OCI-M1 (cell line): ENCODE results near the gene PAM16.
"Not testable (repeated sequence)": the region's sequence is repeated elsewhere in the genome, so short reads cannot be mapped to it uniquely, and the experiment has no call there.

Experiments used
- DNase-seq: peaks from one replicate; lab custom pipeline; 2025; lab: John Stamatoyannopoulos, UW

The PAM16 gene

DNA sequence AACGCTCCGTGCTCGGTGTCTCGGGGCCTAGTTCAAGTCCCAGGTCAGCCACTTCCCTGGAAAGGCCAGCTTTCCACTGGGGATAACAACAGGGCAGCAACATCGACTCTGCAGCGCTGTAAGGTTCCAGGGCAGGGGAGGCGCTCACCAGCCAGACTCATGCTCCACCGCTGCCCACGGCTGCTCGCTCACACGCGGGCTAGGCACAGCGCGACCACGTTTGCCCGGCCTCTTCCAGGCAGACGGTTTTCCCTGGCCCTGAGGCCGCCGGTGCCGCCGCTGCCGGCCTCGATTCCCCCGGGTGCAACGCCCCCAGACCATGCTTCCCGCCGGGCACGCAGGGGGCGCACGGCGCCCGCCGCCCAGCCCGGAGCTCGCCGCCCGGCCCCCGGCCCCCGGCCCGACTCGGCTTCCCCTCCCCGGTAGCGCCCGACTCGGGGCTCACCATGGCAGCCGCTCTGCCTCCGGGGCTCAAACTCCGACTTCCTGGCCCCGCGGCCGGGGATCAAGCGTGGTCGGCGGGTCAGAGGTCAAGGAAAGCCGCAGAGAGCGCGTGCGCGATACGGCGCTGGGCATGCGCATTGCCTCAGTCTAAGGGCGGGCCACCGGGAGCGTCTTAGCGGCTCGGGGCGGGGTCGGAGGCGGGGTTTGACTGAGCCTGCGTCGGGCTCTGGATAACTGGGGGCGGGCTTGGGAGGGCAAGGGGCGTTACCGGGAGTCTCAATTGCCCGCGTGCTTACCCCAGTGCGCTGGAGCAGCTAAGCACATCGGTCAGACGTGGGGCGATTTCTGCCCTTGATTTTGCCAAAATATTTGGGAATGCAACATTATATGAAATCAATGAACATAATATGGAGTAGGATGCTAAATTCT is at the start of gene PAM16:
TSS of gene PAM16 (minus strand) at position 535 of the 873 bp plus-strand sequence. CDS start at position 448, 87 bp downstream.
- peak; percentile 98 for DNase-seq

DNA sequence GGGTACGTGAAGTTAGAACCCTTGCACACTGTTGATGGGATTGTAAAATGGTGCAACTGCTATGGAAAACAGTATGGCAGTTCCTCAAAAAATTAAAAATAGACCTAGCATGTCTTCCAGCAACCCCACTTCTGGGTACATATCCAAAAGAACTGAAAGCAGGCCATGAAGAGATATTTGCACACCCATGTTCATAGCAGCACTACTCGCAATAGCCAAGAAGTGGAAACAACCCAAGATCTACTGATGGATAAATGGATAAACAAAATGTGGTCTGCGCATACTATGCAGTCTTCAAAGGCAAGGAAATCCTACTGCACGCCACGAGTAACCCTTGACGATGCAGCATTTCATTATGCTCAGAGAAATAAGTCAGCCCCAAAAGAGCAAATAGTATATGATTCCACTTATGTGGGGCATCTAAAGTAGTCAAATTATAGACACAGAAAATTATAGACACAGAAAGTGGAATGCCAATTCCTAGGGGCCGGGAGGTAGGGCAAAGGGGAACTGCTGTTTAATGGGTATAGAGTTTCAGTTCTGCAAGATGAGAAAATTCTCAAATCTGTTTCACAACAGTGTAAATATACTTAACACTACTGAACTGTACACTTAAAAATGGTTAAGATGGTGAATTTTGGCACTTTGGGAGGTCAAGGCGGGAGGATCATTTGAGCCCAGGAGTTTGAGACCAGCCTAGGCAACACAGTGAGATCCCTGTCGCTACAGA is 48.0 kb upstream of the PAM16 start:
- DNase-seq: no peak

DNA sequence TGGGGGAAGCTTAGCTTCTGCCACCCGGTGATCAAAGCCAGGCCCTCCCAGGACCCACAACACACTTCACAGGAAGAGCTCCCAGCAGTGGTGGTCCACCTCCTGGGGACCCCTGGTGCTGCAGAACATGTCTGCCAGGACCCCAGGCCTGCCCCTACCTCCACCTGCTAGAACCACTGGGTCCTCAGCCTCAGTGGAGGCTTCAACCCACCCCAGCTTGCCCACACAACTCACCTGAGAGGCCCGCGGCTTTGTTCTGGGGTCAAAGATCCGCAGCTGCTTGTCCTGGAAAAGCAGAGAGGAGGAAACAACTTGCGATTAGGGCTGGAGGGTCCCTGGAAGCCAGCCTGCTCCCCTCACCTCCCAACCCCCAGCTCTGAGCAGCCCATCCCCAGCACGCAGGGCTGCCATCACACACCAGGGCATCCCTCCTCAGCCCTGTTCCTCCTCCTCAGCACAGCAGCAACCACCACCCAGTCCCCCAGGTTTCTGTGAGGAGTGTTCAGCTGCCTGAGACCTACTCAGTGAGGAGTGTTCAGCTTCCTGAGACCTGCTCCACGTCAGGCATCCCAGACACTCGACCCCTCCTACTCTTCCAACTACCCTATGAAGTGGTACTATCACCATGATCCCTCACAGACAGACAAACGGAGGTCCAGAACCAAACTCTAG is 44.1 kb upstream of the PAM16 start:
- no peak for DNase-seq

DNA sequence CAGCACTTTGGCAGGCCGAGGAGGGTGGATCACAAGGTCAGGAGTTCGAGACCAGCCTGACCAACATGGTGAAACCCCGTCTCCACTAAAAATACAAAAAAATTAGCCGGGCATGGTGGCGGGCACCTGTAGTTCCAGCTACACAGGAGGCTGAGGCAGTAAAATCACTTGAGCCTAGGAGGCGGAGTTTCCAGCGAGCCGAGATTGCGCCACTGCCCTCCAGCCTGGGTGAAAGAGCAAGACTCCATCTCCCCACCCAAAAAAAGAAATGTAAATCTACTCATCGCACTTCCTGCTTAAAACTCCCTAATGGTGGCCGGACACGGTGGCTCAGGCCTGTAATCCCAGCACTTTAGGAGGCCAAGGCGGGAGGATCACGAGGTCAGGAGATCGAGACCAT is 42.7 kb upstream of the PAM16 start:
- DNase-seq: not testable (repeated sequence)

DNA sequence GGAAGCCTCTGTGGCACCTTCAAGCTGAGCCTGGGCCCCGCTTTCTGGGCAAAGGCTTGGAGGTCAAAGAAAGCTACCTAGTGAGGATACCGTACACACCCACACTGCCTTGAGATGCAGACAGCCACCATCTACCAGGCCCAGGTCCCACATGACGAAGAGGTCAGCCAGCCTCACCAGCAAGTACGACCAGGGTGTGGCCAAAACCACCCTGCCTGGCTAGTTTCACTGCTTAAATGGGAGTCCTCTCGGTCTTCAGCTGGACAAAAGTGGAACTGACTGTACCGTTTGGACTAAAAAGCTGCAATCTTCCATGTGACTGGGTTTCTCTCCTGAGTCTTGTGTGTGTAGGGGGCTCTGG is 42.1 kb upstream of the PAM16 start:
- no peak for DNase-seq

DNA sequence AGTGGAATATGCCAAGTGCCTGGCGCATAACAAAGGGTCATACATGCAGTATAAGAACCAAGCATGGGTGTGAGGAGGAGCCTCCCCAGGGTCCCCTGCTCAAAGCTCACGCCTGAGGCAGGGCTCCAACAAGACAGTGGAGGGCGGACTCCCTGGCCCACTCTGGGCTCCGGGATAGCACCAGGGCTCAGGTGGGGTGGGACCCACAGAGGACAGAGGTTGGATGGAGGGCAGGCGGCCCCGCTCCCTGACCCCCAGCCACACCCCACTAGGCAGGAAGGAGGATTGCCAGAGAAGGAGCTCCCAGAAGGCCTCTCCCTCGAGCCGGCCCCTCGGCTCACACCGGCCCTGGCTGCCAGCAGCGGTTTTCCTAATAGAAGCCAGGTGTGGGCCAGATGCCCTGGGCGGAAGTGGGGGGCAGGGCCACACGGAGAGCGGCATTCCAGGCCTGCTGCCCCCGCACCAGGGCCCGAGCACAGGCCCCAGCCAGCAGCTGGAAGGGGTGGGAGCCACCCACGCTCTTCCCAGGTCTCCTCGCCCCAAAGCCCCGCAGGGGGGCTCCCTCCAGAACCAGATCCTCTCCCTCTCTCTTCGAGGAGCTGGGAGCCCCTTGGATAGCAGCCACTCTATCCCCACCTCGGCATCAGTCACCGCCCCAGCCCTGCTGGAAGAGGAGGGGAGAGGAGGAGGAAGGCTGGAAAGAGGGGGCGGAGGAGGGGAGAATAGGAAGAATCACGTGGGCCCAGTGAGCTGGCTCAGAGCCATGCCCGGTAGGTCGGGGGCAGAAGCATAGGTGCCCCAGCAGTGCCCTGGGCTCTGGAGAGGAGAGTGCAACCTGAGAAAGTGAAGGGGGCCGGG is 41.5 kb upstream of the PAM16 start:
- DNase-seq: no peak

DNA sequence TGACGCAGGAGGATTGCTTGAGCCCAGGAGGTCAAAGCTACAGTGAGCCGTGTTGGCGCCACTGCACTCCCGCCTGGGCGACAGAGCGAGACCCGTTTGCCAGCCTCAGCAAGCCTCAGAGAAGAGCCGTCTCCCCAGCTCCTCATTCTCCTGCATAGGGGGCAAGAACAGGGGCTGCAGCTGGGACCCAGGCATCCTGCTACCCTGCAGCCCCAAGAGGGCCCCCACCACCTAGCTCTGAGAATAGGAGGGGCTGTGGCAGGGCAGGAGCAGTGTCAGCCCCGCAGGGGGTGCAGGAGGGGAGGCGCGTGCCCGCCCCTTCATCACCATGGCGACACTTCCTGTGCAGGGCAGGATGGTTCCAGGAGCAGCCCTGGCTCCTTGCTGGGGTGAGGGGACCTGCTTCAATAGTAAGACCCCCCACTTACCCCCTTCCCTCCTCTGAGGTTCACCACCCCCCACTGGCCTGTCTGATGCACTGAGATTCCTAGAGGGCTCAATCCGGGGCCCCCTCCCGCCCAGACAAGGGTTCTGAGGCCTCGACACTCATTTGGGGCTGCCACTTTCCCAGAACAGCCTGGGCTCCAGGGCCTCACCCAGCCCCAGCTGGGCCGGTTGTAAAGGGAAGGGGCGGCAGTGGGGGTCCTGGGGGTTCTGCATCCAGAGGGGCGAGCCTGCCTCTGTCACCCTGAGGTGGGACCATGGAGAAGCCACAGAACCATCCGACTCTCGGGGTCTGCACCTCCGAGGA is 40.7 kb upstream of the PAM16 start:
- DNase-seq: no peak

DNA sequence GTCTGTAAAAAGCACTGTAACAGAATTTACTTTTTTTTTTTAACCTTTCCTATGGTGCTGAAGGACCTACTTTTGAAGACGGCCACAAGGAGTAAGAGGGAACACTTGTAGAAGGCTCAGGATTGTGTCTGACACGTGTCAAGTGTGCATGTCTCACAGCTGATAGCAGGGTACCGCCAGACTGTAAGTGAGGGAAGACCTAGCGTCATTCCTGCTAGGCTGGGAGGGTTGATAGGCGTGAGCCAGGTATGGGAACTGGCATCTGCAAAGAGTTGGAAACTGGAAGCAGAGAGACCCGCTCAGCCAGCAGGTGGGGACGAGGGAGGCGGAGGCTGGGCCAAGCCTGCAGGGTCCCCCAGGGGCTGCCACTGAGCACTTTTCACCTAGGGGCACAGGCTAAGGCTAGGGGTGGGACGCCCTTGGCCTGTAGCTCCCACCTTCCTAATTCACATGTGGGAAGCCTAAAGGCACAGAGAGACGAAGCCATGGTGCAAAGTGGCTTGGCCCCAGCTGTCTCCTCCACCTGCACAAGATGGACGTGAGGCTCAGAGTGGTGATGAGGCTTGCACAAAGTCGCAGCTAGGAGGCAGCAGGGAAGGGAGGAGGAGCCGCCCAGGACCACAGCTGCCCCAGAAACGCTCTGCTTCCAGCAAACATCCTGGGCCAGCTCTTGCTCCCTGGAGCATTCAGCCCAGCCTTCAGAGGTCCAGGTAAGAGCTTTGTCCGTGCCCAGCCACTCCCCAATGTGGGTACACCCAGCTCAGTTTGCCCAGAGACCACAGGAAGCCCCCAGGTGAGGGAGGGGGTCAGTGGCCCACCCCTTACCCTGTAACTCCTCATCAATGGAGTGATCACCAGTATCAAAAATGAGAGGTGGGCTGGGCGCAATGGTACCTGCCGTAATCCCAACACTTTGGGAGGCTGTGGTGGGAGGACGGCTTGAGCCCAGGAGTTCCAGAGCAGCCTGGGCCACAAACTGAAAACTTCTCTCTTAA is 39.4 kb upstream of the PAM16 start:
- DNase-seq: no peak

DNA sequence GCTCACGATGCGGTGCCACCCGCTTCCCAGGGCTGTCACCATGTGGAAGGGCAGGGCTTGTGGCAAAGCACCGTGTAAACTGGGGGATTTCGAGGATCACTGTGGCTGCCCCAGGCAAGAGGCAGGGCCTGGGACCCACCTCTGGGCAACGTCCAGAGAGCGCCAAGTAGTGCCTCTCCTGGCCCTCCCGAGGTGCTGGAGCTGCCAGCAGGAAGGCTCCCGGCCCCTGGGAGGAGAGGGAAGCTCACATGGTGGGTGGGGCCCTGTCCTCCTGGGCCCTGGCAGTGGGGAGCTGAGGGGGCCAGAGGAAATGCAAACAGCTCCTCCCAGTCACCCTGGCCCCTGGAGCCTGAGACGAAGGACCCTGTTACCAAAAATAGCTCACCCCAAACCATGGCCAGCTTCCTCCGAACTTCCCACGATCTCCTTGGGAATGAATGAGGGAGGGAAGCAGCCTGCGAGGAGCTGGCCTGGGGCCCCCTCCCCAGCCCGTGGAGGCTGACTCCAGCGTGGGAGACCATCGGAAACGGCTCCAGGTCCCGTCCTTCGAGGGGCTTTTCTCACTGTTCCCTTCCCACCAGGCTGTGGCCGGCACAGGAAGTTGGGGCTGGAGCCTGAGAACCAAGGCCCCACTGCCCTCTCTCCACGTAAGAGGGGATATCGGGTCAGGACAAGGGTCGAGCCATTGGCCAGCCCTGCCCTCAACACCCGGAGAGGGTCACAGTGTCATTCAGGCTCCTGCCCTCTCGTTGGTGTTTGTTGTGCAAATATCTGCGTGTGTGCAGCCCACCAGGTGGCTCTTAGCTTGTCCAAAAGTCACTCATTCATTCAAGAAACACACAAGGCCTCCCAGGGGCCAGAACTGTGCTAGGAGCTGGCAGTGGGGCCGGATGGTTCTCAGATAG is 38.2 kb upstream of the PAM16 start:
- no peak for DNase-seq

DNA sequence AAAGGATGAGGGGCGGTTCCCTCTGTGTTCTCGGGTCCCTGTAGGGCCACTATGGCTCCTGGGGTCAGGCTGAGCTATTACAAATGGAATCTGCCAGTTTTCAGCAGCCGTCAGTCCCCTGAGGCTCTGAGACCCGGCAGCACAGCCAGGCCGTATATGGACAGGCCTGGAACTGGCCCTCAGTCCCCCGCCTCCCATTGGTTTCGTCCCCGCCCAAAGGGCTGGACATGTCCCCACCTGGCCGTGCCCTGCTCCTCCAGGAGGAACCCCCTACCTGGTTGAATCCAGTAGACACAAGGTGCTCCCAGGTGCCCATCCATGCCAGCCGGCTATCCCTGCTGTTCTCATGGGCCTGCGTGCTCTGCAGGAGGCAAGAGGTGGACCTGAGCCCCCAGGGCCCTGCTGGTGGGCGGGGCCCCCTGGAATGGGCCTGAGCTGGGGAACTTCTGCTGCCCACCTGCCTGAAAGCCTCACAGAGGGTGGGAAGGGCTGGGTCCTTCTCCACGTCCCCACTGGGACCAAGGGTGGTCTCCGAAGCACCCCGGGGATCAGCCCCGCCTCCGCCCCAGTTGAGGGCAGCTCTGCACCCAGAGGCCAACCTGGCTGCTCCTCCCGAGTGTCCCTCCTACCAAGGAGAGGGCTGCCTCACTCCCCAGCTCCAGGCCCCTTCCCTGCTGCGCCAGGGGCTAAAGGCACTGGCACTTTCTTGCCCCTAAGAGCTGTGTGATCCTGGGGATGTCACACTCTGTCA is 37.3 kb upstream of the PAM16 start:
- no peak for DNase-seq

DNA sequence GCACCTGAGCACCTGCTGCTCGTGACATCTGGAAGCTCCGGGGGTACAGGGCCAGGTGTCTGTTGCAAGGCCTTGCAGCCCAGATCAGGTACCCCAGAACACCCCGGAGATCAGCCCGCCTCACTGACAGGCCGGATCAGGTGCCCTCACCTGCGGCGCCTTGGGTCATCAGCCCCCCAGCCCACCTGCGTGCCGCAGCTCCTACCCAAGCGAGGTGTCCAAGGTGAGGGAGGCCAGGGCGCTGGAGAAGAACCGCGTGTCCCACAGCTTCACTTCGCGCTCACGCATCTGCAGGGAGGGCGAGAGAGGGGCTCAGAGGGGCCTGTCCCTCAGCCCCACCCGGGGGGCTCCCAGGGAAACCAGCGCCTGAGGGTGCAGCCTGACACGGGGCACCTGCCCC is 36.7 kb upstream of the PAM16 start:
- DNase-seq: no peak

DNA sequence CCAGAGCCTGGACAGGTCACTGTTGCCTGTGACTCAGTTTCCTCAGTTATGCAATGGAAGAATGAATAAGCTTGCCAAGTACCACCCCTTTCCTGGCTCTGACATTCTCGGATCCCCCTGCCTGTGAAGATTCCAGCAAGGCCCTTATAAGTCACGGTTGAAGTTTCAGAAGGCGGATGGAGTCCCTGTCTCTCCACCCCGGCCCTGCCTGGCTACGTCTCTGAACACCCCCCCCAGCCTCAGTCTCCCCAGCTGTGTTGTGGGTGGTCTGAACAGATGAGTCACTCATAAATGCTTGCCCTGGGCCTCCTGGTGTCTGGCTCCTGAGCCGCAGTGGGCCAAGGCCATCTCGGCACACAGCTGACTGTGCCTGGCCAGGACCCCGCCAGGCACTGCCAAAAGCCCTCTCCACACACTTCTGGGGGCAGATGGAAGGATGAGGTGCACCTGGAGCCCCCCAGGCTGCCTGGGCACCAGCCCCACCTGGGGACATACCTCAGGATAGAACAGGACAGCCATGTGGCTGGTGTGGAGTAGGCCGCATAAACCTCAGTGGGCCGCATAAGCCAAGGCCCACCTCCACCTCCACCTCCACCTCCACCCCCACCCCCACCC is 35.9 kb upstream of the PAM16 start:
- DNase-seq: no peak

DNA sequence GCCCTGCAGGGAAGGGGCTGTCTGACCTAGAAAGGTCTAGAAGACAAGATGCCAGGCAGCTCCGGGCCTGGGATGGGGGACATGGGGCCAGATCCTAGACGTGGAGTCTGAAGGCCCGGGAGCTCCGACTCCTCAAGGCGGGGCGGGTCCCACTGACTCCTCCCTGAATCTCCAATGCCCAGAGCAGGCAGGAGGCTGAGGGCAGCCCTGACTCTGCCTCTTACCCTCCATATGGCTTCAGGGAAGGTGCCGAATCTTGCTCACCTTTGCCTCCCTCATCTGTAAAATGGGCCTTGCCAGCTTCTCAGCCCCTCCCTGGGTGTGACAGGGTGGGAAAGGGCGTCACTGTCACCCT is 35.3 kb upstream of the PAM16 start:
- no peak for DNase-seq

DNA sequence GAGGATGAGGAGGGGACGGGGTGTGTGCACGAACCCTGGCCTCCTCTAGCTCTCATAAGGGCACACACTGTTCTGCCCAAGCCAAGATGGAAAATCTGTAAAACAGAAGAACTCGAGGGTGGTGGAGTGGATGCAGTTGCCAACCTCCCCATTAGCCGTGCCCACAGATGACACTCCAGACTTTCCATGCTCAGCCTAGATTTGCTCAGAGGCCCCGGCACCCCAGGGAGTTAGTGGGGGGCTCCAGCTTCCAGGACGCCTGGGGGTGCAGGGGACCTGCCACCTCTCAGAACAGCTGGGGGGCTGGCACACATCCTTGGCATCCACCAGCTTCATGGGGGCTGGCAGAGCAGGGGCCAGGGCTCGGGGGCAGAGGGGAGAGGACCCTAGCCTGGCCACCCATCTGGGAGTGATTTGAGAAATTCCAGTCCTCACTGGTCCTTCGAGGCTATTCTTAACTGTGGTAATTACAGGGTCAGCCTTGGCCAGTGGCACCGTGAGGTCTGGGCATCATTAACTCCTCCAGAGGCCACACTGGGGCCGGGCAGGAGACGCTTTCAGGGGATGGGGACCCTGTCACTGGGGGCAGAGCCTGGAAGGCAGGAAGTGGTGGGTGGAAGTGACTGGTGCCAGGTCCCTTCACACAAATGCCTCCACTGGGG is 34.8 kb upstream of the PAM16 start:
- DNase-seq: no peak

DNA sequence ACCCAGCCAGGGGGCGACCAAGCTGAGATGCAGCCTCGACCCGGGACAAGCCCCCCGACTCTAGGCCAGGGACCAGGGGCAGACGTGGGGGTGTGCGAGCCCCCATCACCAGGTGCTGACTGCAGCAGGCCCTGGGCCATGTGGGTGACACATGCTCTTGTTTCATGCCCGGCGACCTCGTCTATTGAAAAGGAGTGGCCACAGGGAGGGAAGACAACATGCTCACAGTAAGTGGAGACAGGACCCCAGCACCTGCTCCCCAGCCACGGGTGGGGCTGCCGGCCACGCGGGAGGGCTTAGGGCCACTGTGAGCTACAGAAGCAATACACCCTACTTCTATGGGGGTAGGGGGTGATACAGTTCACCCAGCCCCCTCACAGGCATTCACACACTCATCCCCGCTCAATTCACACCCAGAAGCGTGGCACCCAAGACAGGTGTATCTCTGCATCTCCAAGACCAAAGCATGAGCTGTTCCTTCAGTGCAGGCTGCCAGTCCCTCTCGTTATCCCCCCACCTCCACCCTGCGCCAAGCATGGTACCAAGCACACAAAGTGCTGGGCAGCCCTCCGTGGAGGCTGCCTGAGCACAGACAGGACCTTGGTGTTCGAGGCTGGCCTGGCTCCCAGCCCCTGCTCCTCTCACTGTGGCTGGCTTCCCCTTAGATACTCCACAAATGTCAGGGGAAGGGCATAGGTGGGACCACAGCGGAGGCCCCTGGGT is 34.1 kb upstream of the PAM16 start:
- DNase-seq: no peak

DNA sequence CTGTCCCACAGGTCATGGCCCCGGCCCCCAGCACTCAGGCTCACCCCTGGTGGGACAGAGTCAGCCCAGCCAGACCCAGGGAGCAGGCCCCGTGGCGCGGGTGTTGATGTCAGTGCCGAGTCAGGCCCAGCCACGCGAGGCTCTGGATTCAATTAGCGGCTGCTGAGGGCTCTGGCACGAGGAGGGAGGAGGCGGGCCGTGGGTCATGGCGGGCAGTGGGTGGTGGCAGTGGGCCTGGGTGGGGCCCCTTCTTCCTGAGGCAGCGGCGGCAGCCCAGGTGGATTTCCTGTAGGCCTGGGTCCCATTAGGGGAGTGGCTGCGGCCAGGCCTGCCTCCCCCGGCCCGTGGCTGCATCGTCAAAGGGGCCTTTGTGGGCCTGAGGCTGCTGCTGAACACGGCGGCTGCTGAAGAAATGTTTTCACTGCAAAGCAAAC is 33.4 kb upstream of the PAM16 start:
- DNase-seq: no peak
